ENCODE measurements around the gene JMJD4.
"Not testable (repeated sequence)": the region's sequence is repeated elsewhere in the genome, so short reads cannot be mapped to it uniquely, and the experiment has no call there.

- TF ChIP-seq, protein P1, sequence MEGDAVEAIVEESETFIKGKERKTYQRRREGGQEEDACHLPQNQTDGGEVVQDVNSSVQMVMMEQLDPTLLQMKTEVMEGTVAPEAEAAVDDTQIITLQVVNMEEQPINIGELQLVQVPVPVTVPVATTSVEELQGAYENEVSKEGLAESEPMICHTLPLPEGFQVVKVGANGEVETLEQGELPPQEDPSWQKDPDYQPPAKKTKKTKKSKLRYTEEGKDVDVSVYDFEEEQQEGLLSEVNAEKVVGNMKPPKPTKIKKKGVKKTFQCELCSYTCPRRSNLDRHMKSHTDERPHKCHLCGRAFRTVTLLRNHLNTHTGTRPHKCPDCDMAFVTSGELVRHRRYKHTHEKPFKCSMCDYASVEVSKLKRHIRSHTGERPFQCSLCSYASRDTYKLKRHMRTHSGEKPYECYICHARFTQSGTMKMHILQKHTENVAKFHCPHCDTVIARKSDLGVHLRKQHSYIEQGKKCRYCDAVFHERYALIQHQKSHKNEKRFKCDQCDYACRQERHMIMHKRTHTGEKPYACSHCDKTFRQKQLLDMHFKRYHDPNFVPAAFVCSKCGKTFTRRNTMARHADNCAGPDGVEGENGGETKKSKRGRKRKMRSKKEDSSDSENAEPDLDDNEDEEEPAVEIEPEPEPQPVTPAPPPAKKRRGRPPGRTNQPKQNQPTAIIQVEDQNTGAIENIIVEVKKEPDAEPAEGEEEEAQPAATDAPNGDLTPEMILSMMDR (conservative IDR thresholded peaks at IDR 0.05; ENCODE audit: low read depth, low read length) = not testable (repeated sequence)
- TF ChIP-seq RCOR1 (IDR thresholded peaks at IDR 0.05; ENCODE audit: insufficient replicate concordance, low read length); USF2 (IDR thresholded peaks at IDR 0.05; ENCODE audit: low read depth, low read length); POLR2A (IDR thresholded peaks at IDR 0.05; ENCODE audit: low read depth, low read length); CEBPB (IDR thresholded peaks at IDR 0.05; ENCODE audit: low read depth, low read length); RAD21 (IDR thresholded peaks at IDR 0.05; ENCODE audit: low read length); RFX5 (IDR thresholded peaks at IDR 0.05; ENCODE audit: low read depth, low read length); MAFK (IDR thresholded peaks at IDR 0.05; ENCODE audit: low read depth, low read length); SMC3 (IDR thresholded peaks at IDR 0.05; ENCODE audit: low read depth, low read length): not testable (repeated sequence)
- TF ChIP-seq, protein P2, sequence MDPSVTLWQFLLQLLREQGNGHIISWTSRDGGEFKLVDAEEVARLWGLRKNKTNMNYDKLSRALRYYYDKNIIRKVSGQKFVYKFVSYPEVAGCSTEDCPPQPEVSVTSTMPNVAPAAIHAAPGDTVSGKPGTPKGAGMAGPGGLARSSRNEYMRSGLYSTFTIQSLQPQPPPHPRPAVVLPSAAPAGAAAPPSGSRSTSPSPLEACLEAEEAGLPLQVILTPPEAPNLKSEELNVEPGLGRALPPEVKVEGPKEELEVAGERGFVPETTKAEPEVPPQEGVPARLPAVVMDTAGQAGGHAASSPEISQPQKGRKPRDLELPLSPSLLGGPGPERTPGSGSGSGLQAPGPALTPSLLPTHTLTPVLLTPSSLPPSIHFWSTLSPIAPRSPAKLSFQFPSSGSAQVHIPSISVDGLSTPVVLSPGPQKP (IDR thresholded peaks at IDR 0.05; ENCODE audit: borderline replicate concordance, low read depth, low read length) = not testable (repeated sequence)
These were observed 33.5 kb downstream of the JMJD4 start for GRCh38 chr1:227701631-227702030.
